NCI-H1417 treated with DMSO at 0.1 percent for 48 hours (cell line): ENCODE measurements around the gene PLEKHD1.

Source experiments
- DNase-seq: peaks from one replicate; lab custom pipeline; 2025; lab: John Stamatoyannopoulos, UW

PLEKHD1 gene

DNA sequence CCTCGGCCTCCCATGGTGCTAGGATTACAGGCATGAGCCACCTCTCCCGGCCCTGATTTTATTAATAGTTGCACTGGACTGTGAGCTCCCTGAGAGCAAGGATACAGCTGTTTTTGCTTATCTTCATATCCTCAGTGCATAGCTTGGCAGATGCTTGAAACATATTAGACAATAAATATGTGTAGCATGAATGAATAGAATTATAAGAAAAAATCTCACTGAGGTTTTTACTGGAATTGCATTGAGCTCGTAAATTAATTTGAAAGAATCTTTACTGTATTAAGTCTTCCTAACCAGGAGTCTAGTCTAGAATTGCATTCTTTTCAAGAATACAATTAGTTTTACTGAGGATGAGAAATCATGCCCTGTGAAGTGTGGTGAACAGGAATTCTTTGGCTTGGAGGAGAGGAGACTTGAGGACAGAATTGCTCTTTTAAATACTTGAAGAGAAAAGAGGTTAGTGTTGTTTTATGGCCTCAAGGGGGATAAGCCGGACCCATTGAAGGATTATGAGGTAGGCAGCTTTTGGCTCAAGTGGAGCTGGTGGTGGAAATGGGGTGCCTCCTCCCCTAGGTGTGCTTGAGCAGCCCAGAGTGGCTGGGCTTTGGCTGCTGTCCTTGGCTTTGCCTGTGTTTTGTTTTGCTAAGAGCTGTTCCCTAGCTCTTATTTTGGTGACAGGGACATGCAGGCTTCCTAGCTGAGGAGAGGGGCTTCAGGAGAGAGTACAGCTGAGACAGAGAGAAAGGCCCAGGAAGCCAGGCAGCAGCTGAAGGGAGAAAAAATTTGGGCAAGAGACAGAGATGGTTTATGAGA is 34.0 kb downstream of the PLEKHD1 start:
- DNase-seq, result no peak

DNA sequence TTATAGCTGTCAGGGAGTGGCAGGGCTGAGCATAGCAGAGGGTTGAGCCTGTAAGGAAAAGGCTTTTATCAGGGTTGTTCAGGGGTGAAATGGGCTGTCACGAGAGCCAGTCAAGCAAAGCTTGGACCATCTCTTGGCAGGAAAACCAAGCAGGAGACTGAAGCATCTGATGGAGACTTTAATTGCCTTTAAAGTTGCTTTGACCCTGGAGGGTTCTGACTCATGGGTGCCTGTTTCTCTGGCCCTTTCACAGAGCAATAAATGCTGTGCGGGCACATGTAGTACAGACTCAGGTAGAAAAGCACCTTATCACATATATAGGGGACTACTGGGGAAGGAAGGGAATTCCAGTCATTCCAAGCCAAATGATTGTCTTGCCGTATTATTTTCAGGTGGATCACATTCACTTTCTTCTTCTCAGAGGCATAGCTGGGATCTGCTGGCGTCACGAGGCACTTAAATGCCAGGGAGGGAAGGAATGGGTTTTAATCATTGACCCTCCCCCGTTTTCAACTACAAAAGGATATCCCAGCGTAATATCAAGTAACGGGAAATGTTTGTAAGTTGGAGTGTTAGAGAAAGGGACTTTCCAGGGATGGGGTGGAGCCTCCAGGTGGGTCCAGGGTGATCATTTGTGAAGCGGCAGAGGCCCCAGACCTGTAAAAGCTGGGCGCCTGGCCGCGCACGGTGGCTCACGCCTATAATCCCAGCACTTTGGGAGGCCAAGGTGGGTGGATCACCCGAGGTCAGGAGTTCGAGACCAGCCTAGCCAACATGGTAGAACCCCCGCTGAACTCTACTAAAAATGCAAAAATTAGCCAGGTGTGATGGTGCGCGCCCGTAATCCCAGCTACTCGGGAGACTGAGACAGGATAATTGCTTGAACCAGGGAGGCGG is 34.9 kb downstream of the PLEKHD1 start:
- DNase-seq, result no peak

DNA sequence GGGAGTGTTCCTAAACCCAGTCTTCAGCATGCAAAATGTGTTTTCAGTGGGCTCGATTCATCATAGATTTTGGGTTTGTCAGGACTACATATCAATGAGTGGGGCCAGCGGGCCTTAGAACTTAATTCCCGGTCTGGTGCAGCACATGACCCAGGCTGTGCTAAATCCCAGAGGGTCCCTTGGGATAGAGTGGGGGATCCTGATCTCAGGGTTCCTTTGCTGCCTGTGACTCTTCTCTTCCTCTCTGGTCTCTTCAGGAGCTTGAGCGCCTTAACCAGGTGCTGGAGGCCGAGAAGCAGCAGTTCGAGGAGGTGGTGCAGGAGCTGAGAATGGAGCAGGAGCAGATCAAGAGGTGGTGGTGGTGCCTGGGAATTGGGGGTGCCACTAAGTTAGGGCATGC is 37.5 kb downstream of the PLEKHD1 start:
- no peak for DNase-seq

GRCh38 chr14:69525896-69526295 is 41.4 kb downstream of the PLEKHD1 start:
- DNase-seq, result no peak

DNA sequence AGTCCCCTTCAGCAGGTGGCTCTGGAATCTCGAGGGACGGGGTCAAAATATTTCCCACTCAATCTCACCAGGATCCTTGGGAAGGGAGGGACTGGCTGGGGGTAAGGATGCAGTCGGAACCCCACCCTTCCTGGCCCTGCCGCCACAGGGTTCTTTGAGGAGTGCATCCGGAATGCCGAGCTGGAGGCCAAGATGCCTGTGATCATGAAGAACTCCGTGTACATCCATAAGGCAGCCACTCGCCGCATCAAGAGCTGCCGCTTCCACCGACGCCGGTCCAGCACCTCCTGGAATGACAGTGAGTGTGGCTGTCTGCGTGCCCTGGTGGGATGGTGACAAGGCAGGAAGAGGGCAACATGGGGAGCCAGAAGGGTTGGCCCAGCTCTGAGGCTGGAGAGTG is 43.1 kb downstream of the PLEKHD1 start:
- DNase-seq, result no peak

DNA sequence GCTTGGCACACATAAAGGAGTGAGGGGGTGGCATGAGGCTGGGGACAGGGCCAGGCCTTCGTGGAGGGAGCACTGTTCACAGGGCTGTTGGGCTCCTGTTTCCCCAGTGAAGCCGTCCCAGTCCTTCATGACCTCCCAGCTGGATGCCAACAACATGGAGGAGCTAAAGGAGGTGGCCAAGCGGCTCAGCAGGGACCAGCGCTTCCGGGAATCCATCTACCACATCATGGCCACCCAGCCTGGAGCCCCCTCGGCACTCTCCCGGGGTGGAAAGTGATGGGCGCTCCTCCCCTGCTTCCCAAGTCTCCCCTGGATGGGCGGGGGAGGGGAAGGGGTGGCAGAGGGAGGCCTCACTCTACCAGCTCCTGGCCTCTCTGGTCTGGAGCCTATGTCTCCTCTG is 43.6 kb downstream of the PLEKHD1 start:
- DNase-seq, result no peak

GRCh38 chr14:69528930-69529329 is 44.4 kb downstream of the PLEKHD1 start:
- no peak for DNase-seq

GRCh38 chr14:69529563-69529962 is 45.0 kb downstream of the PLEKHD1 start:
- no peak for DNase-seq

DNA sequence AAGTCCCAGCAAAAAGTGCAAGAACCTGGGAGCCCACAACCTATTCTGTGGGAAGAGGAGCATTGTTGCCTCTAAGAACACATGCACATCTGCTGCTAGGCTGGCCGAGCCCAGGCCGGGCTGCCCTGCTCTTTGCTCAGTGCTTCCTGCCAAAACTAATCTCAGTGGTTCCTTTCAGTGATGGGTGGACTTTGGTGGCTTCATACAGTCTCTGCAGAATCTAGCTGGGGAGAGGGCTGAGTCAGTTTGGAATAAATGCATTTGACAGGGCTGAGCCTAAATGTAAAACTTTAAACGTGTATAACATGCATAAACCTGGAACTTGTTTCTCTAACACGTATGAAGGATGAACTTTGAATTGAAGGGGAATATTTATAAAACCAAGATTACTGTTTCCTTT is 45.6 kb downstream of the PLEKHD1 start:
- DNase-seq, result no peak

- DNase-seq, result no peak
These were observed 46.6 kb downstream of the PLEKHD1 start for GRCh38 chr14:69531135-69531534.

DNA sequence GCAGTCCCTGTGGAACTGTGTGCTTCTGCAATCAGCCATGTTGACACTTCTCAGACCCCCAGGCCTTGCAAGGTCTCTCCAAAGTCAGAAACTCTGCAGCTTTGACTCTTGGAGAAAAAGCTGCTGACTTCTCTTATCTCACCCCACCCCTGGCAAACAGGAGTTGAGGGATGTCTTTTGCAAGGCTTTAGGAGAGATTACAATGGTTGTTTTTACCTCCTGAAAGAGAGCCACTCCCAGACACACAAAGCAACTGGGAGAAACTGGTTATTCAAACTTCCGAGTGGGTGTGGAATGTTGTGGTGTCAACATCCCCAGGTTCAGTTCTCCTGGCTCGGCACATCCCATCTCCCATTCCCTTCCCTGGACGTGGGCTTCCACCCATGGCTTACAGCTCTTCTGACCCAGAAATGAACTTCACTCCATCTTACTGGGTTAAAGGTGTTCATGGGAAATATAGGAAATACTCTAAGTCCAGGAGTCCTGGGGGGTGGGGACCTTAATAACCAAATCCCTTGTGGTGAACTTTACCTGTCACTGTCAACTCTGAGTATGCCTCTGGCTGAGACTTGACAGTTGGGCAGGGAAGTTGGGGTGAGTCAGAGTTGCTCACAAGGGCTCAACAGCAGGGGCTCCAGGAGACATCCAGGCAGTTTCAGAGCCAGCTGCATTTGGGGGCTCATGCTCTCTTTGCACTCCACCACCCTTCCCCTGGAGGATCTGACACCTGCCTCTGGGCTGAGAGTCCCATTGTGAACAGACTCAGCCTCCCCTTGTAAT is 48.2 kb downstream of the PLEKHD1 start:
- DNase-seq, result no peak

DNA sequence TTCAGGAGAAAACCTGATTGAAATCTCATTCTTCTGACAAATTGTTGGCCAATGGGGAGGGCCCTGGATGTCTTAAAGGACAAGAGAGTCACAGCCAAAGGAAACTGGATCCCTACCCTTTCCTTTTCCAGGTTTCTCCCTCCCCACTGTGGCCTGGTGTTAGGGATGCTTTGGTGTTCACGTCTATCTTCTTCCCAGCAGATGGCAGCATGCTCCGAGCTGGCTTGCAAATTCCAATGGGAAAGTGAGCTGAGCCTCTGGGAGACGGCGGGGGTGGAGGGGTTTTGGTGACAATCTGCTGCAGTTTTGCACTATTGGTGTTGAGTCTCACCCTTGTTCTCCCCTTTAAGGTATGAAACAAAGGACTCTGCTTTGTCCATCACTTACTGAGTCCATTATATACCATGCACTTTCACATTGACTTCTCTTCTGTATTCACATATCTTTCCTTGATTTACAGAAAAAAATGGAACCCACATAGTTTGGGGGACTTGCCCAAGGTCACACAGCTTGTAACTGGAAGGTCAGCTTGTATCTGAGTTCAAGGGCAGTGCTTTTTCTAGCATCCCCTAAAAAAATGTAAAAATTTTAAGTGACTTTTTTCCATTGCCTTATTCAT is 50.8 kb downstream of the PLEKHD1 start:
- DNase-seq, result peak; percentile 34

- DNase-seq, result no peak
These were observed 52.4 kb downstream of the PLEKHD1 start for GRCh38 chr14:69536971-69537370.

DNA sequence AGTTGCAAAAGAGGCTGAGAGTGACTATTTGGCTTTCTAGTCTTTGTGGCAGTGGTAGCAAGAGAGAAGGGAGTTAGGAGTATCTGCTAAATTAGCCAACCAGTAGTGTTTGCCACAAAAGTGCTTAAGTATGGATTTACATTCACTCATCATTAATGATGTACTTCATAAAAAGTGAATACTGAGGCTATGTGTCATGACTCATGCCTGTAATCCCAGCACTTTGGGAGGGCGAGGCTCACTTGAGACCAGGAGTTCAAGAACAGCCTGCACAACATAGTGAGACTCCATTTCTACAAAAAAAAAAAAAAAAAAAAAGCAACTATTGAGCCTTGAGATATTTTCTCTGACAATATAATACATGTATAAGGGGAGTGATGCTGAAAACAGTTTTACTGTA is 53.4 kb downstream of the PLEKHD1 start:
- no peak for DNase-seq

- no peak for DNase-seq
These were observed 54.2 kb downstream of the PLEKHD1 start for GRCh38 chr14:69538766-69539165.

- no peak for DNase-seq
These were observed 55.3 kb downstream of the PLEKHD1 start for GRCh38 chr14:69539631-69540410.

GRCh38 chr14:69540654-69541335 is 56.3 kb downstream of the PLEKHD1 start:
- no peak for DNase-seq

GRCh38 chr14:69542311-69542710 is 57.8 kb downstream of the PLEKHD1 start:
- no peak for DNase-seq

DNA sequence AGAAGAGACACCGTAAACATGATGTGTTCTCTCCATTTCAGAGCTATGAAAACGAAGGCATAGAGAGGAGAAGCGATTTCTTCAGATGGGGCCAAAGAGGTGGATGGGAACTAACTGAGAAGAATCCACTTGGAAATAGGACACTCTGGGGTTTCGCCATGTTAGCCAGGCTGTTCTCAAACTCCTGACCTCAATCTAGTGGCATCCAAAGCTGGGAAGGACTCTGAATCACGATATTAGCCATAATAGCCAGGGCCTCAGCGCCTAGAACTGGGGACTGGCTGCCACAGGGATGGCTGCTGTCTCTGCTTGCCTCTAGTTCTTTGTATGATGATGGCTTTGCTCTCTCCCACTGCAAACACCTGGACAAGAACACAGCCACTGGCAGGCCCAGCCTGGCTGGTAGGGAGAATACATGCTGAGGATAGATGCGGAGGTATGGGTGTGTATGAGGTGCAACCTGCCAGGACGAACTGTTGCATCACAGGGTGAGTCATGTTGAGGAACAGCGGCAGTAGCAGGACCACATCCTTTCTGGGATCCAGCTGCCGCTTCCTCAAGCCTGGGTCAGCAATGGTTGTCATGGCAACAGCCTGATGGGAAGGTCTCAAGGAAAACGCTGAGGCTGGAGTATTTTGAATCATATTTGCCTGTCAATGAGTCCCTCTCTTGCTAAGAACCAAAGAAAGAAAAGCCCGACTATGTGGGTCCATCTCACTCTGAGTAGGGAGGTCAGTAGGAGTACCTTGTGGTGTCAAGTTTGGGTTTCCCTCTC is 59.0 kb downstream of the PLEKHD1 start:
- no peak for DNase-seq
